CD4-positive, alpha-beta T cell treated with Interferon alpha-2 for 1 hour (primary cell): ENCODE data around the gene TRPM5.
"Not testable (repeated sequence)": the region's sequence is repeated elsewhere in the genome, so short reads cannot be mapped to it uniquely, and the experiment has no call there.

Experiments
- DNase-seq, 2 donors: peaks; one replicate each; pipeline ENCODE4 v3.0.0-alpha.2; 2020 to 2022

Gene TRPM5, protein sequence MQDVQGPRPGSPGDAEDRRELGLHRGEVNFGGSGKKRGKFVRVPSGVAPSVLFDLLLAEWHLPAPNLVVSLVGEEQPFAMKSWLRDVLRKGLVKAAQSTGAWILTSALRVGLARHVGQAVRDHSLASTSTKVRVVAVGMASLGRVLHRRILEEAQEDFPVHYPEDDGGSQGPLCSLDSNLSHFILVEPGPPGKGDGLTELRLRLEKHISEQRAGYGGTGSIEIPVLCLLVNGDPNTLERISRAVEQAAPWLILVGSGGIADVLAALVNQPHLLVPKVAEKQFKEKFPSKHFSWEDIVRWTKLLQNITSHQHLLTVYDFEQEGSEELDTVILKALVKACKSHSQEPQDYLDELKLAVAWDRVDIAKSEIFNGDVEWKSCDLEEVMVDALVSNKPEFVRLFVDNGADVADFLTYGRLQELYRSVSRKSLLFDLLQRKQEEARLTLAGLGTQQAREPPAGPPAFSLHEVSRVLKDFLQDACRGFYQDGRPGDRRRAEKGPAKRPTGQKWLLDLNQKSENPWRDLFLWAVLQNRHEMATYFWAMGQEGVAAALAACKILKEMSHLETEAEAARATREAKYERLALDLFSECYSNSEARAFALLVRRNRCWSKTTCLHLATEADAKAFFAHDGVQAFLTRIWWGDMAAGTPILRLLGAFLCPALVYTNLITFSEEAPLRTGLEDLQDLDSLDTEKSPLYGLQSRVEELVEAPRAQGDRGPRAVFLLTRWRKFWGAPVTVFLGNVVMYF (N-terminal part only)

DNA sequence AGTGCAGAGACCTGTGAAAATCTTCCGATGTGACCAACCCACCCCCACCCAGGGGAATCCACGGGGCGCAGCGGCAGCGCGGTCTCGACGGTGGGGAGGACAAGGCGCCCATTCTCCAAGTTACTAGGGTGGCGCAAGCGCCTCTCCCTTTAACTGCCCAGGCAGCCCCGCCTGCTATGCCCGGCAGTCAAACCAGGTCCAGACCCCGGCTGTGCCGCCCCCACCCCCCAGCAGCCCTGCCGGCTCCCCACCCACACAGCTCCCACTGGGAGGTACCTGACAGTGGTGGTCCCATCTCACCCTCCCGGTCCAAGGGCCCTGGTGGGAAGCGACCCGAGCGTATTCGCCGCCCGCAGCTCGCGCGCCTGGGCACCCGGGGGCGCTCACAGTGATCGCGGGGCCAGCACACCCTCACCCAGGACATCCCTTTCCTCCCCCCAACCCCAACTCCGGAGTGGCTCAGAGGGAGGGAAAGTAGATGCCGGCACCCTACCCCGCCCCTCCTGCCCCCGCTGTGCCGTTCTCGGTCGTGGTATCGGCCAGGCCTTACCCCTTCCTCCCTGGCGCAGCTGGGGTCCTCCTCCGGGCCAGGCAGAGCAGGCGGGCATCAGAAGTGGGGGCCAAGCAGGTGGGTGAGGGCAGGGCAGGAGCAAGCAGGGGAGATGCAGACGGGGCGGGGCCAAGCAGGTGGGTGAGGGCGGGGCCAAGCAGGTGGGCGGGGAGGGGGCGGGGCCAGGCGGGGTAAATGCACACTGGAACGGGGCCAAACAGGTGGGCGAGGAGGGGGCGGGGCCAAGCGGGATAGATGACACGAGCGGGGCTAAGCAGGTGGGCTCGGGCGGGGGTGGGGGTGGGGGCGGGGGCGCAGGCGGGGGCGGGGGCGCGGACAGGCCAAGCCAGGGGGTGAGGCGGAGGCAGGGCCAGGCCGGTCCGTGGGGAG, at the start of gene TRPM5:
TRPM5 (minus strand) TSS at position 634 of the 940 bp plus-strand sequence. CDS start 21,478 bp downstream, outside the sequence.
- peak; percentile 73 to 74 for DNase-seq

DNA sequence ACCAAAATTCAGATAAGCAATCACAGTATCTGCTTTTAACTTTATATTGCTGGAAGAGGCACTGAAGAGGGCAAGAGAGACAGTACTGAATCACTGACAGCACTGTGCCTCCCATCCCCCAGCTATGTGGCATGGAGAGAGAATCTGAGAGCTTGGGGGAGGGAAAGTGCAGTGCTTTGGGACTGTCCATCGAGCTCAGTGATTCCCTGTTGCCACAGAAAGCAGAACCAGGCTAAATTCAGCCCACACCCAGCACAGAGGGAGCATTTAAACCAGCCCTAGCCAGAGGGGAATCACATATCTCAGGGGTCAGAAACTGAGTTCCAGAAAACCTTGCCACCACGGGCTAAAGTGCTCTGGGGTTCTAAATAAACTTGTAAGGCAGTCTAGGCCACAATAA, 44.8 kb upstream of the TRPM5 start:
- no peak for DNase-seq

- DNase-seq: no peak
These were observed 43.7 kb upstream of the TRPM5 start for GRCh38 chr11:2488004-2488403.

DNA sequence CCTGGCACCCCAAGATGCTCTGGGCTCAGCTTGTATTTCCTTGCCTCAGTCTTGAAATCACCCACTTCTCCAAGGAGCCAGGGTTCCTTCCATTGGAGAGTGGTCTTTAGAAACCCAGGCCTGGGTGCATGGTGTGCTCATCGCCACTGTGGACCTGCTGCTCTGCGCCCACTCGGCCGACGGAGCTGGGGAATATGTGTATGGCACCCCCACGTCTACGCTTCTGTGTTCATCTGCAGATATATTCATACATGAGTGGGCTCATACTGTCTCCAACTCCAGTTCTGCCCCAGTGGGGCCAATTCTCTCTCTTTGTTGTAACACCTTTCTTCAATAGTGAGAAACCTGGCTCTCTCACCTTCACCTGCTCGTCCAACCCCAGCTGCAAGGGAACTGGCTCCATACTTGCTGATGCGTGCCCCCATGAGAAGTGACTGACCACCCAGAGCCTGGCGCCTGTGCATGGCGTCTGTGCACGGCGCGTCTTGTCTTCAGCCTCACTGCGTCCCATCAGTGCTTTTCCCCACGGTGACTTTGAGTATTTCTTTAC, 40.3 kb upstream of the TRPM5 start:
- no peak for DNase-seq

GRCh38 chr11:2483426-2483825, 39.1 kb upstream of the TRPM5 start:
- DNase-seq: no peak

- DNase-seq: no peak
These were observed 38.4 kb upstream of the TRPM5 start for GRCh38 chr11:2482745-2483144.

- no peak for DNase-seq
These were observed 37.9 kb upstream of the TRPM5 start for GRCh38 chr11:2482204-2482603.

DNA sequence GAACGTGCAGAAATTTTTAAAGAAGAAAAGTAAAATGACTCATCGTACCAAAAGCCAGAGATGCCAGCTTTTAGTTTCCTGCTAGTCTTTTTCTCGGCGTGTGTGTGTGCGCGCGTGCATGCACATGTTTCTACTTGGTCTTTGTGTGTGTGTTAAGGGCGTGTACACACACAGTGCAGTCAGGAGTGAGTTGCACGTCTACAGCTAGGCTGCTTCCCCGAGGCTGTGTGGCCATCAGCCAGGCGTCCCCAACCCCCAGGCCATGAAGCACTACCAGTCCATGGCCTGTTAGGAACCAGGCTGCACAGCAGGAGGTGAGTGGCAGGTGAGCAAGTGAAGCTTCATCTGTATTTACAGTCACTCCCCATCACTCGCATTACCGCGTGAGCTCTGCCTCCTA, 36.9 kb upstream of the TRPM5 start:
- peak in 1 of 2 donors; percentile 22 for DNase-seq

- peak; percentile 20 to 64 for DNase-seq
These were observed 36.5 kb upstream of the TRPM5 start for GRCh38 chr11:2480874-2481220.

- DNase-seq: not testable (repeated sequence)
These were observed 36.0 kb upstream of the TRPM5 start for GRCh38 chr11:2480067-2480873.

GRCh38 chr11:2477936-2478335, 33.6 kb upstream of the TRPM5 start:
- no peak for DNase-seq

DNA sequence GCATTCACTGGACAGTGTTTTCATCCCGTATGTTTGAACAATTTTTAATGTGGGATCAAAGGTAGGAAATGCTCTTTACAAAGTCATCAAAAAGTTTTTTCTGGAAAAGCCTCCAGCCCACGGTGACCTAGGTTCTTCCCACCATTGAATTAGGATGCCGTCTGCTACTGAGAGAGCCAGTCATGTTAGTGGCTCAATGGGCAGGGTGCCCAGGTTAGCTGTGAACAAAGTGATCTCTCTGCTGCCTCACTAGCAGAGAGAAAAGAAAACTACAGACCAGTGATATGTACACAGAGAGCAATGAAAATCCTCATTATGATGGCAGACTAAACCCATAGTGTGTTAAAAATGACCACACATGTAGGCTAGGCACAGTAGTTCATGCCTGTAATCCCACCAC, 32.9 kb upstream of the TRPM5 start:
- no peak for DNase-seq

DNA sequence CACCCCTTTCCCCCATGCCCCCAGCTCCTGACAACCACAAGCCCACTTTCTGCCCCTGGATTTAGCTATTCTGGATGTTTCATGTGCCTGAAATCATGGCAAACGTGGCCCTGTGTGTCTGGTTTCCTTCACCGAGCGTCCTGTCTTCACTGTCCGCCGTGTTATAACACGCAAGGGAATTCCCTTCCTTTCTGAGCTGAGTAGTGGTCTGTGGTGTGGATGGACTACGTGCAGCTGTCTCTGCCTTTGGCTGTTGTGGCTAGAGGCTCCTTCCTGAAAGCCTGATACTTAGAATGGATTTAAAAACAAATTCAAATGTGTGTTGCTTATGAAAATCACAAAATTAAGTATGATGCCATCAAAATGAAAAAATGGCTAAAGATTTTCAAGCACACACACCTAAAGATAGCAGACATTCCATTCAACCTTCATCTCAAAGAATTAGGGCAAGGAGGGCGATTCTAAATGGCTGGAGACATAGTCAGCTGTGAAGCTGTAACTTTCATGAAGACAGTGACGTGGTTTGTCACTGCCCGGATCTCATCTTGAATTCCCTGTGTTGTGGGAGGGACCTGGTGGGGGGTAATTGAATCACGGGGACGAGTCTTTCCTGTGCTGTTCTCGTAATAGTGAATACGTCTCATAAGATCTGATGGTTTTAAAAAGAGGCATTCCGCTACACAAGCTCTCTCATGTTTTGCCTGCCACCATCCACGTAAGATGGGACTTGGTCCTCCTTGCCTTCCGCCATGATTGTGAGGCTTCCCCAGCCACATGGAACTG, 31.0 kb upstream of the TRPM5 start:
- DNase-seq: no peak

- DNase-seq: no peak
These were observed 30.0 kb upstream of the TRPM5 start for GRCh38 chr11:2474059-2474901.

GRCh38 chr11:2473361-2474058, 29.2 kb upstream of the TRPM5 start:
- no peak for DNase-seq

DNA sequence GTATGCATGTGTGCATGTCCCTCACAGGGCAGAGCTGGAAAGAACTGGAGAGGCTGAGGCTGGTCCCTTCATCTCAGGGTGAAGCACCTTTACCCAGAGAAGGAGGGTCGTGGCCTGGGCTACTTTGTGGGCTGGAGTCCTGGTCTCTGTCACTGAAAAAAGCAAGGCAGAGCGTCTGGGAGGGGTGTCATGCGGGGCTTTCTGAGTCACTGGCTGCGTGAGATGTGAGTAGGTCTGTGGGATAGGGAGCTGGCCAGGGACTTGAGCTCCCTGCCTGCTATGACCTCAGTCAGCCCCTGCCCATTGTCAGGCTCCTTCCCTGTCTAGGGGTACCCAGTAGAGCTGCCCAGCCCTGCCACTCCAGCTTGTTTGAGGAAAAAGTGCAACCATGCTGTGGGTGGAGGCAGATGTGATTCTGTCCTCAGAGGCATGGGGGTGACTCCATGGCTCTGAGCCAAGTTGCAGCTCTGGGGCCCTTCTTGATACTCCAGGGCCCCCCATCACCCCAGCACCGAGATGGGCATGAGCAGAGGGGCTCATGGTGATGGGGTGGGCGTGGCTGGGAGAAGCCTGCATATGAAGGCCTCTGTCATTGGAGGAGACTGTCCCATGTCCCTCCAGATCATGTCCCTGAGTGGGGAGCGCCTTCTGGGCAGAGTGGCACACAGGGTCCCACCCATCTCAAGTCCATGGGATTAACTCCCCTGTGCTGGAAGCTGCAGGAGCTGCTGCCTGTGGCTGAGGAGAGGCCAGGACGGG, 28.3 kb upstream of the TRPM5 start:
- no peak for DNase-seq

DNA sequence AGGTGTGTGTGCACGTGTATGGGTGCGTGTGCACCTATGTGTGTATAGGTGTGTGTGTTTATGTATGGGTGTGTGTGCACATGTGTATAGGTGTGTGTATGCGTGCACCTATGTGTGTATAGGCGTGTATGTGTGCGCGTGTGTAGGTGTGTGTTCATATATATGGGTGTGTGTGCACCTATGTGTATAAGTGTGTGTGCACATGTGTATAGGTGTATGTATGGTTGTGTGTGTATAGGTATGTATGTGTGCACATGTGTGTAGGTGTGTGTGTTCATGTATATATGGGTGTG, 27.4 kb upstream of the TRPM5 start:
- DNase-seq: no peak

GRCh38 chr11:2471048-2471803, 26.9 kb upstream of the TRPM5 start:
- DNase-seq: no peak
